ENCODE results near the gene DCC.

The DCC gene

GRCh38 chr18:52829876-52830405, 489.9 kb downstream of the DCC start:
- no peak for DNase-seq (ENCODE audit: low read depth)
- H3K4me3 ChIP-seq (ENCODE audit: low read depth, low read length), result no peak overlapping the region

GRCh38 chr18:52844323-52844722, 504.3 kb downstream of the DCC start:
- no peak for DNase-seq (ENCODE audit: low read depth)

GRCh38 chr18:52845036-52845435, 505.0 kb downstream of the DCC start:
- no peak overlapping the region for H3K4me3 ChIP-seq (ENCODE audit: low read depth, low read length)
- DNase-seq (ENCODE audit: low read depth), result no peak

More at GRCh38 chr18:52844323-52844722, 504.3 kb downstream of the DCC start:
- H3K4me3 ChIP-seq (ENCODE audit: low read depth, low read length), result no peak overlapping the region

GRCh38 chr18:52850031-52850560, 510.1 kb downstream of the DCC start:
- no peak overlapping the region for H3K4me3 ChIP-seq (ENCODE audit: low read depth, low read length)

GRCh38 chr18:52861558-52861957, 521.6 kb downstream of the DCC start:
- no peak overlapping the region for H3K4me3 ChIP-seq (ENCODE audit: low read depth, low read length)
- DNase-seq (ENCODE audit: low read depth), result no peak

More at GRCh38 chr18:52850031-52850560, 510.1 kb downstream of the DCC start:
- DNase-seq (ENCODE audit: low read depth), result no peak

GRCh38 chr18:52869349-52869923, 529.4 kb downstream of the DCC start:
- no peak overlapping the region for H3K4me3 ChIP-seq (ENCODE audit: low read depth, low read length)
- no peak for DNase-seq (ENCODE audit: low read depth)

- DNase-seq (ENCODE audit: low read depth), result no peak
- H3K4me3 ChIP-seq (ENCODE audit: low read depth, low read length), result no peak overlapping the region
Observed at GRCh38 chr18:52869942-52870907, 530.2 kb downstream of the DCC start.

- no peak for DNase-seq (ENCODE audit: low read depth)
Observed at GRCh38 chr18:52874774-52875173, 534.8 kb downstream of the DCC start.

GRCh38 chr18:52875725-52876124, 535.7 kb downstream of the DCC start:
- H3K4me3 ChIP-seq (ENCODE audit: low read depth, low read length), result no peak overlapping the region
- no peak for DNase-seq (ENCODE audit: low read depth)

More at GRCh38 chr18:52874774-52875173, 534.8 kb downstream of the DCC start:
- H3K4me3 ChIP-seq (ENCODE audit: low read depth, low read length), result no peak overlapping the region

- H3K4me3 ChIP-seq (ENCODE audit: low read depth, low read length), result no peak overlapping the region
- DNase-seq (ENCODE audit: low read depth), result no peak
Observed at GRCh38 chr18:52888014-52888413, 548.0 kb downstream of the DCC start.

GRCh38 chr18:52894801-52895200, 554.8 kb downstream of the DCC start:
- H3K4me3 ChIP-seq (ENCODE audit: low read depth, low read length), result no peak overlapping the region
- no peak for DNase-seq (ENCODE audit: low read depth)

GRCh38 chr18:52897611-52898484, 557.9 kb downstream of the DCC start:
- no peak overlapping the region for H3K4me3 ChIP-seq (ENCODE audit: low read depth, low read length)
- no peak for DNase-seq (ENCODE audit: low read depth)

- DNase-seq (ENCODE audit: low read depth), result no peak
Observed at GRCh38 chr18:52898485-52899058, 558.6 kb downstream of the DCC start.

GRCh38 chr18:52902188-52902587, 562.2 kb downstream of the DCC start:
- DNase-seq (ENCODE audit: low read depth), result no peak
- H3K4me3 ChIP-seq (ENCODE audit: low read depth, low read length), result no peak overlapping the region

More at GRCh38 chr18:52898485-52899058, 558.6 kb downstream of the DCC start:
- H3K4me3 ChIP-seq (ENCODE audit: low read depth, low read length), result no peak overlapping the region

GRCh38 chr18:52903857-52904256, 563.9 kb downstream of the DCC start:
- no peak for DNase-seq (ENCODE audit: low read depth)
- no peak overlapping the region for H3K4me3 ChIP-seq (ENCODE audit: low read depth, low read length)

- DNase-seq (ENCODE audit: low read depth), result no peak
Observed at GRCh38 chr18:52907543-52908308, 567.7 kb downstream of the DCC start.

GRCh38 chr18:52914148-52914547, 574.2 kb downstream of the DCC start:
- no peak for DNase-seq (ENCODE audit: low read depth)

More at GRCh38 chr18:52907543-52908308, 567.7 kb downstream of the DCC start:
- no peak overlapping the region for H3K4me3 ChIP-seq (ENCODE audit: low read depth, low read length)

GRCh38 chr18:52920665-52921064, 580.7 kb downstream of the DCC start:
- H3K4me3 ChIP-seq (ENCODE audit: low read depth, low read length), result no peak overlapping the region
- no peak for DNase-seq (ENCODE audit: low read depth)

More at GRCh38 chr18:52914148-52914547, 574.2 kb downstream of the DCC start:
- no peak overlapping the region for H3K4me3 ChIP-seq (ENCODE audit: low read depth, low read length)

All from skeletal muscle cell (primary cell).